ENCODE data around the gene PPP4R4.

Gene PPP4R4

GRCh38 chr14:94165744-94166143 is 8.4 kb upstream of the PPP4R4 start:
- Histone ChIP-seq H3K4me3 (ENCODE audit: low read depth, low read length, poor library complexity, severe bottlenecking) (no peak overlapping the region), H2AFZ (ENCODE audit: low read length) (no peak overlapping the region), H3F3A (ENCODE audit: insufficient read depth, low read length) (no peaks in the 10 kb centered on the region), H3K9ac (ENCODE audit: low read length) (no peak overlapping the region), H3K4me1 (ENCODE audit: insufficient read depth, low read length, severe bottlenecking) (no peaks in the 10 kb centered on the region), H3K79me2 (ENCODE audit: insufficient read depth, low read length) (no peaks in the 10 kb centered on the region), H3K9me2 (ENCODE audit: low read depth, low read length) (no peaks in the 10 kb centered on the region), H4K20me1 (ENCODE audit: insufficient read depth, low read length) (no peaks in the 10 kb centered on the region), H3K4me2 (ENCODE audit: low read length) (no peak overlapping the region), H3K36me3 (ENCODE audit: insufficient read depth, low read length) (no peaks in the 10 kb centered on the region), H3K27me3 (ENCODE audit: insufficient read depth, low read length) (no peaks in the 10 kb centered on the region), H3K9me3 (ENCODE audit: low read length) (no peaks in the 10 kb centered on the region), H3K27ac (ENCODE audit: low read depth, low read length, poor library complexity, severe bottlenecking) (no peak overlapping the region)
- TF ChIP-seq EZH2 (IDR thresholded peaks at IDR 0.05; ENCODE audit: borderline replicate concordance, low read length) (no peak), CTCF (IDR thresholded peaks at IDR 0.05; ENCODE audit: low read length) (no peak)

GRCh38 chr14:94170136-94170535 is 4.0 kb upstream of the PPP4R4 start:
- Histone ChIP-seq H3K4me1 (ENCODE audit: insufficient read depth, low read length, severe bottlenecking) (peaks cover 8% of the 10 kb centered on the region), H3K4me3 (ENCODE audit: low read depth, low read length, poor library complexity, severe bottlenecking) (no peak overlapping the region), H4K20me1 (ENCODE audit: insufficient read depth, low read length) (no peaks in the 10 kb centered on the region), H3K36me3 (ENCODE audit: insufficient read depth, low read length) (no peaks in the 10 kb centered on the region), H3K27ac (ENCODE audit: low read depth, low read length, poor library complexity, severe bottlenecking) (no peak overlapping the region), H3K9me3 (ENCODE audit: low read length) (no peaks in the 10 kb centered on the region), H3K79me2 (ENCODE audit: insufficient read depth, low read length) (no peaks in the 10 kb centered on the region), H3K9ac (ENCODE audit: low read length) (no peak overlapping the region), H3F3A (ENCODE audit: insufficient read depth, low read length) (no peaks in the 10 kb centered on the region), H3K27me3 (ENCODE audit: insufficient read depth, low read length) (no peaks in the 10 kb centered on the region; the same call in 1 of the 2 replicates), H3K9me2 (ENCODE audit: low read depth, low read length) (no peaks in the 10 kb centered on the region), H2AFZ (ENCODE audit: low read length) (no peak overlapping the region), H3K4me2 (ENCODE audit: low read length) (no peak overlapping the region)
- TF ChIP-seq CTCF (IDR thresholded peaks at IDR 0.05; ENCODE audit: low read length) (no peak), EZH2 (IDR thresholded peaks at IDR 0.05; ENCODE audit: borderline replicate concordance, low read length) (no peak)

GRCh38 chr14:94171208-94171607 is 2.9 kb upstream of the PPP4R4 start:
- Histone ChIP-seq H3K4me1 (ENCODE audit: insufficient read depth, low read length, severe bottlenecking) (peaks cover 8% of the 10 kb centered on the region), H3K27ac (ENCODE audit: low read depth, low read length, poor library complexity, severe bottlenecking) (no peak overlapping the region), H3K4me2 (ENCODE audit: low read length) (no peak overlapping the region), H4K20me1 (ENCODE audit: insufficient read depth, low read length) (no peaks in the 10 kb centered on the region), H3K9me3 (ENCODE audit: low read length) (no peaks in the 10 kb centered on the region), H3K9ac (ENCODE audit: low read length) (no peak overlapping the region), H2AFZ (ENCODE audit: low read length) (no peak overlapping the region), H3K9me2 (ENCODE audit: low read depth, low read length) (no peaks in the 10 kb centered on the region), H3K36me3 (ENCODE audit: insufficient read depth, low read length) (no peaks in the 10 kb centered on the region), H3K27me3 (ENCODE audit: insufficient read depth, low read length) (no peaks in the 10 kb centered on the region; the same call in 1 of the 2 replicates), H3F3A (ENCODE audit: insufficient read depth, low read length) (no peaks in the 10 kb centered on the region), H3K79me2 (ENCODE audit: insufficient read depth, low read length) (no peaks in the 10 kb centered on the region), H3K4me3 (ENCODE audit: low read depth, low read length, poor library complexity, severe bottlenecking) (no peak overlapping the region)
- no peak for TF ChIP-seq EZH2 (IDR thresholded peaks at IDR 0.05; ENCODE audit: borderline replicate concordance, low read length)
- no peak for TF ChIP-seq CTCF (IDR thresholded peaks at IDR 0.05; ENCODE audit: low read length)

Measured in OCI-LY1 (cell line).